GM13977 (cell line): Measurements from ENCODE around the gene KCTD21.

Source experiments
- DNase-seq: peaks from one replicate; pipeline ENCODE4 v3.0.0; 2012; ENCODE audit warnings: low spot score
- CTCF ChIP-seq: IDR thresholded peaks from 2 replicates; pipeline ENCODE4 v1.5.1; 2012; ENCODE audit warnings: mild to moderate bottlenecking, control low read depth; ENCODE audit not compliant: insufficient read depth; ENCODE audit errors: extremely low read depth, missing control alignments
- in situ Hi-C: fragments of 300-500 bp; cut with MboI; formaldehyde crosslinking; loops from one replicate; pipeline ENCODE4 v1.12.0; 2022; ENCODE audit warnings: low sequenced_read_pairs, low pct_unique_long_range_greater_than_20kb, mixed read lengths, inconsistent platforms; ENCODE audit not compliant: unreplicated experiment

Gene KCTD21

GRCh38 chr11:78163828-78164227 lies 24.6 kb downstream of the KCTD21 start:
- no peak for TF ChIP-seq CTCF
- DNase-seq, result no peak
- in situ Hi-C loops, result no loop called here

- TF ChIP-seq CTCF, result no peak
These were observed 26.5 kb downstream of the KCTD21 start for GRCh38 chr11:78161962-78162371.

GRCh38 chr11:78161346-78161745 lies 27.1 kb downstream of the KCTD21 start:
- TF ChIP-seq CTCF, result no peak
- no peak for DNase-seq
- in situ Hi-C loops, result no loop called here

More at GRCh38 chr11:78161962-78162371, 26.5 kb downstream of the KCTD21 start:
- in situ Hi-C loops, result no loop called here
- DNase-seq, result no peak

- in situ Hi-C loops, result no loop called here
- no peak for TF ChIP-seq CTCF
- DNase-seq, result no peak
These were observed 27.9 kb downstream of the KCTD21 start for GRCh38 chr11:78160557-78160956.

GRCh38 chr11:78158987-78159652 lies 29.3 kb downstream of the KCTD21 start:
- TF ChIP-seq CTCF, result no peak
- DNase-seq, result no peak
- in situ Hi-C loops, result no loop called here

GRCh38 chr11:78156127-78156844 lies 32.1 kb downstream of the KCTD21 start:
- TF ChIP-seq CTCF, result no peak
- DNase-seq, result no peak
- in situ Hi-C loops, result no loop called here
